Endothelial cell (in vitro differentiated cells): ENCODE measurements around the gene DOCK10. TPM values are rescaled to one million over a fixed set of nuclear protein-coding genes. Genes with fewer than 3 reads are reported as not detected.

Source experiments
- DNase-seq: peaks from one replicate; pipeline ENCODE4 v3.0.0; 2021; ENCODE audit warnings: low spot score
- H3K27ac Mint-ChIP-seq: one replicate; pipeline ENCODE4 v1.8.0; 2021; ENCODE audit warnings: mixed read lengths, inconsistent platforms; ENCODE audit not compliant: unreplicated experiment
- H3K27me3 Mint-ChIP-seq: one replicate; pipeline ENCODE4 v1.8.0; 2021; ENCODE audit warnings: mild to moderate bottlenecking, moderate library complexity, mixed read lengths, inconsistent platforms; ENCODE audit not compliant: unreplicated experiment
- H3K36me3 Mint-ChIP-seq: one replicate; pipeline ENCODE4 v1.8.0; 2021; ENCODE audit warnings: mild to moderate bottlenecking, low read depth, mixed read lengths, inconsistent platforms; ENCODE audit not compliant: unreplicated experiment
- H3K4me1 Mint-ChIP-seq: one replicate; pipeline ENCODE4 v1.8.0; 2021; ENCODE audit warnings: mild to moderate bottlenecking, mixed read lengths, inconsistent platforms; ENCODE audit not compliant: unreplicated experiment
- H3K4me3 Mint-ChIP-seq: one replicate; pipeline ENCODE4 v1.8.0; 2021; ENCODE audit warnings: mild to moderate bottlenecking, mixed read lengths, inconsistent platforms; ENCODE audit not compliant: unreplicated experiment
- H3K9me3 Mint-ChIP-seq: one replicate; pipeline ENCODE4 v1.8.0; 2021; ENCODE audit warnings: mixed read lengths, inconsistent platforms; ENCODE audit not compliant: unreplicated experiment
- total RNA-seq: library from RNA; stranded (reverse); fragmentation: NEBNext Ultra II Directional; extraction: Animal tissue kit (Norgen Biotek cat#: 25700); gene quantifications from one replicate; pipeline ENCODE4 v1.2.1, GENCODE V29; 2021; ENCODE audit not compliant: unreplicated experiment
- TF ChIP-seq, protein P1 (sequence below): fragments of 200-600 bp; sonication (generic); IDR thresholded peaks from one replicate; pipeline ENCODE4 v1.5.0; 2021; ENCODE audit warnings: antibody characterized with exemption; ENCODE audit not compliant: unreplicated experiment

Gene DOCK10
- total RNA-seq, 1 donor from 2014 or later = 7.6 TPM

GRCh38 chr2:225017713-225018112 lies 24.6 kb downstream of the DOCK10 start:
- TF ChIP-seq, protein P1, sequence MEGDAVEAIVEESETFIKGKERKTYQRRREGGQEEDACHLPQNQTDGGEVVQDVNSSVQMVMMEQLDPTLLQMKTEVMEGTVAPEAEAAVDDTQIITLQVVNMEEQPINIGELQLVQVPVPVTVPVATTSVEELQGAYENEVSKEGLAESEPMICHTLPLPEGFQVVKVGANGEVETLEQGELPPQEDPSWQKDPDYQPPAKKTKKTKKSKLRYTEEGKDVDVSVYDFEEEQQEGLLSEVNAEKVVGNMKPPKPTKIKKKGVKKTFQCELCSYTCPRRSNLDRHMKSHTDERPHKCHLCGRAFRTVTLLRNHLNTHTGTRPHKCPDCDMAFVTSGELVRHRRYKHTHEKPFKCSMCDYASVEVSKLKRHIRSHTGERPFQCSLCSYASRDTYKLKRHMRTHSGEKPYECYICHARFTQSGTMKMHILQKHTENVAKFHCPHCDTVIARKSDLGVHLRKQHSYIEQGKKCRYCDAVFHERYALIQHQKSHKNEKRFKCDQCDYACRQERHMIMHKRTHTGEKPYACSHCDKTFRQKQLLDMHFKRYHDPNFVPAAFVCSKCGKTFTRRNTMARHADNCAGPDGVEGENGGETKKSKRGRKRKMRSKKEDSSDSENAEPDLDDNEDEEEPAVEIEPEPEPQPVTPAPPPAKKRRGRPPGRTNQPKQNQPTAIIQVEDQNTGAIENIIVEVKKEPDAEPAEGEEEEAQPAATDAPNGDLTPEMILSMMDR = no peak
- Mint-ChIP-seq H3K27ac (no peak overlapping the region), H3K9me3 (no peaks in the 10 kb centered on the region), H3K27me3 (no peaks in the 10 kb centered on the region), H3K36me3 (no peaks in the 10 kb centered on the region), H3K4me3 (no peak overlapping the region), H3K4me1 (no peaks in the 10 kb centered on the region)
- no peak for DNase-seq

- Mint-ChIP-seq H3K9me3 (no peaks in the 10 kb centered on the region), H3K36me3 (no peaks in the 10 kb centered on the region), H3K4me1 (no peaks in the 10 kb centered on the region), H3K27me3 (no peaks in the 10 kb centered on the region), H3K4me3 (no peak overlapping the region), H3K27ac (no peak overlapping the region)
- TF ChIP-seq, protein P1 = no peak
- DNase-seq = no peak
Observed at GRCh38 chr2:225017098-225017685, 25.1 kb downstream of the DOCK10 start.

DNA sequence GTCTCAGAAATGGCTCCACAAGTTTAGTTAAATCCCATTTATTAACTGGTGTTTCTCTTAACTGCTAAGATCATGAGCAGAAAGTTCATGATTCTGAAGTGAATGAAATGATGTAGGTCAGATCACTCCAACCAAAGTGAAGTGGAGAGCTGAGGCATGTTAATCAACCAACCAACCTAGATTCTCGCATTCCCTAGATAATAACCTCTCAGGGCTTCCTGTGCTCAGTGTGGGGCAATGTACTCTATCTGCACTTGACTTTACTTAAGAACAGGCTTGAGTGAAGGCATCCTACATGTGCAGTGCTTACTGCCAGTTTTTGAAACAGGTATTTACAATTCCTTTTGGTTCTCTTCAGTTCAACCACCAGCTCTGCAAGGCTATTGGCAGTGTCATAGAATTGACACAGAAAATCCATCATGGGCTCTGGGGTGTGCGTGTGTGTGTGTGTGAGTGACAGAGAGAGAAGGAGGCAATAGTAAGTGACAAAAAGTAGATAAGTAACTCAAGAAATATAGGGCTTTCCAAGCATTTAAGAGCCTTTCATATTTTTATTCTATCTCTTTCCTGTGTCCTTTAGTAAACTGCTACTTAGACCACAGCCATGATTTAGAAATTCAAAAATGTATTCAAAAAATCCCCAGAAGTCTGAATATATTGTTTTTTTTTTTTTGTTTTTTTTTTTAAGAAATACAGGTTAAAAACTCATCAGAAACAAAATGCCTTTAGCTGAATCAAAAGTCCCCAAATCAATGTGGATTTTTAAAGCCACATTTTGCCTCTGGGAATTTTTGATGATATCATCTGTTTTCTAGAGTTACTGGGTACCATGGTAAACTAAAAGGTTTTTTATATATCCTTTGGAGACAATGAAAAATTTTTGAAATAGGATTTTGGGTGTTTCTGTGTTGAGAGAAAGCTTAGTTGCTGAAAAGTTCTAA lies 28.6 kb downstream of the DOCK10 start:
- Mint-ChIP-seq H3K9me3 (no peaks in the 10 kb centered on the region), H3K27me3 (no peaks in the 10 kb centered on the region), H3K27ac (no peak overlapping the region), H3K4me3 (no peak overlapping the region), H3K36me3 (no peaks in the 10 kb centered on the region), H3K4me1 (no peaks in the 10 kb centered on the region)
- TF ChIP-seq, protein P1 = no peak
- DNase-seq = no peak

DNA sequence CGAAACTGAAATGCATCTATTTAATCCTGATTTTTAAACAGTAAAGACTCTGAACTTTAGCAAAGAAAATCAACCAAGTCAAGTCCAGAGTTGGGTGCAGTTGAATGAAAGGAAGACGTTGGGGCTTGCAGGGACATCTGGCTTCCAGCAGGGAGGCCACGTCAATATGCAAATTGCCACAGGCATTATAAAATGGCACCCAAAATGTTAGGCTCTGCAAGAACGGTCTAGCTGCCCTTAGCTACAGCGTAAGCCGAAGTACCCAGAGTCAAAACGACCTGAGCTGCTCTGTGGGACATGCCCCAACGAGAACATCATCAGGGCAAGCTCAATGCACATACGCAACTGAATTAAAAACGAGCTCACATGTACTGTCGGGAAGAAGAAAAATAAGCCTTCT lies 30.7 kb downstream of the DOCK10 start:
- H3K4me3 Mint-ChIP-seq = no peak overlapping the region
- H3K27ac Mint-ChIP-seq = no peak overlapping the region
- no peaks in the 10 kb centered on the region for H3K9me3 Mint-ChIP-seq
- H3K27me3 Mint-ChIP-seq = no peaks in the 10 kb centered on the region
- no peaks in the 10 kb centered on the region for H3K4me1 Mint-ChIP-seq
- TF ChIP-seq, protein P1 = no peak
- no peaks in the 10 kb centered on the region for H3K36me3 Mint-ChIP-seq
- no peak for DNase-seq

GRCh38 chr2:225010804-225011203 lies 31.5 kb downstream of the DOCK10 start:
- H3K27ac Mint-ChIP-seq = no peak overlapping the region
- no peak for DNase-seq
- no peaks in the 10 kb centered on the region for H3K9me3 Mint-ChIP-seq
- H3K4me1 Mint-ChIP-seq = no peaks in the 10 kb centered on the region
- H3K4me3 Mint-ChIP-seq = no peak overlapping the region
- no peaks in the 10 kb centered on the region for H3K36me3 Mint-ChIP-seq
- TF ChIP-seq, protein P1 = no peak
- H3K27me3 Mint-ChIP-seq = no peaks in the 10 kb centered on the region
